Muscle of leg (tissue), 11 donors: Measurements from ENCODE around the gene PGC. TPM values are rescaled to one million over a fixed set of nuclear protein-coding genes. Genes with fewer than 3 reads are reported as not detected.

Source experiments
- DNase-seq: peaks from one replicate; pipeline ENCODE4 v3.0.0; 2013
- H3K27ac ChIP-seq: one replicate; pipeline ENCODE4 v1.5.1; 2013; ENCODE audit warnings: mild to moderate bottlenecking, low read length, control low read depth
- H3K27me3 ChIP-seq: one replicate; pipeline ENCODE4 v1.6.1; 2013; ENCODE audit warnings: low read length; ENCODE audit not compliant: control insufficient read depth, insufficient read depth
- H3K36me3 ChIP-seq: one replicate; pipeline ENCODE4 v1.6.1; 2013; ENCODE audit warnings: low read length; ENCODE audit not compliant: control insufficient read depth, insufficient read depth
- H3K4me1 ChIP-seq: one replicate; pipeline ENCODE4 v1.6.1; 2013; ENCODE audit warnings: low read length; ENCODE audit not compliant: control insufficient read depth, insufficient read depth
- H3K4me3 ChIP-seq: one replicate; pipeline ENCODE4 v1.5.1; 2013; ENCODE audit warnings: low read length, control low read depth
- H3K9me3 ChIP-seq: replicated peaks from 2 replicates; pipeline ENCODE4 v1.6.1; 2013; ENCODE audit warnings: low read depth, low read length; ENCODE audit not compliant: control insufficient read depth
- WGBS: methylation state at CpG from one replicate; pipeline ENCODE4 v1.1.5; 2013; ENCODE audit warnings: missing lambda C conversion rate; ENCODE audit not compliant: insufficient coverage; 5-methylcytosine and 5-hydroxymethylcytosine counted together
- polyA plus RNA-seq, 8 donors: library from polyadenylated mRNA; unstranded; fragments of 120-200 nt; gene quantifications; one replicate each; pipeline versions ENCODE4 v1.2.1 to v1.2.3, GENCODE V29; 2013; ENCODE audit warnings: inconsistent platforms in 1 of 8, low replicate concordance in 1 of 8; ENCODE audit not compliant: insufficient read length in 8 of 8, insufficient read depth in 1 of 8
- total RNA-seq: library from RNA; stranded (reverse); fragments of 120-200 nt; gene quantifications from one replicate; pipeline ENCODE4 v1.2.4, GENCODE V29; 2013

PGC gene
- total and polyA plus RNA-seq, 9 donors: 0.21 to 0.41 (median 0.39) TPM; not detected in 6

DNA sequence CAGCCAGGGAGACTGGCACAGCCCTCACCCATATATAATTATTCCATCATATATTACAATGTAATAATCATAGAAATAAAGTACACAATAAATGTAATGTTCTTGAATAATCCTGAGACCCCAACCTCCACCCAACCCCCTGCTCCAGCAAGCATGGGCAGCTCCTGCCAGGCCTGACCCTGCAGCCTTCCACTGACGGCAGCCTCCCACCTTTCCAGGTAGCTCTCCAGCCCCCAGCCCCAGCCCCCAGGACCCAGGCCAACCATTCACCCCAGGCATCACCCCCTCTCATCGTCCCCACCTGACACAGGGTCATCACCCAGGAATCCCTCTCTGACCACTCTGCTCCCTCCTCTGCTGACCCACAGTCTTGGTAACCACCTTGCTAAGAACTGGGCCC is 26.4 kb downstream of the PGC start:
- Histone ChIP-seq H3K4me3 (no peak overlapping the region), H3K27me3 (no peaks in the 10 kb centered on the region), H3K9me3 (no peaks in the 10 kb centered on the region), H3K27ac (no peak overlapping the region), H3K36me3 (no peaks in the 10 kb centered on the region), H3K4me1 (peaks cover 44% of the 10 kb centered on the region)
- no peak for DNase-seq
- WGBS: 86% methylated on average over 2 of the region's 2 CpGs

DNA sequence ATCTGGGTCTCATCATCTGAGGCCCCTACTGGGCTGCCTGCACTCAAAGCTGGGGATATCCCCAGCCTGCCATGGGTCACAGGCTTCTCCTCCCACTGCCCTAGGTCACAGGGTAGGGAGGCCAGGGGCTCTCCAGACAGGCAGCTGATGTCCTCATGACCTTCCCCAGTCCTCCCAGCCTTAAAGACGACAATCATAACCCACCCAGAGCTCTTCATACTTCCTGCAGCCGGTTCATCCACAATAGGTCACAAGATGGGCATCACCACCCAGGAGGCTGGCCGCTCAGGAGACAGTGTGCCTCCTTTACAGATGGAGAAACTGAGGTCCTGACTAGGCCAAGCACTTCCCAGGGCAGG is 27.0 kb downstream of the PGC start:
- H3K27me3 ChIP-seq: no peaks in the 10 kb centered on the region
- peaks cover 43% of the 10 kb centered on the region for H3K4me1 ChIP-seq
- no peaks in the 10 kb centered on the region for H3K36me3 ChIP-seq
- no peak overlapping the region for H3K27ac ChIP-seq
- 90% methylated on average over 3 of the region's 3 CpGs for WGBS
- H3K4me3 ChIP-seq: no peak overlapping the region
- no peak for DNase-seq
- H3K9me3 ChIP-seq: no peaks in the 10 kb centered on the region

DNA sequence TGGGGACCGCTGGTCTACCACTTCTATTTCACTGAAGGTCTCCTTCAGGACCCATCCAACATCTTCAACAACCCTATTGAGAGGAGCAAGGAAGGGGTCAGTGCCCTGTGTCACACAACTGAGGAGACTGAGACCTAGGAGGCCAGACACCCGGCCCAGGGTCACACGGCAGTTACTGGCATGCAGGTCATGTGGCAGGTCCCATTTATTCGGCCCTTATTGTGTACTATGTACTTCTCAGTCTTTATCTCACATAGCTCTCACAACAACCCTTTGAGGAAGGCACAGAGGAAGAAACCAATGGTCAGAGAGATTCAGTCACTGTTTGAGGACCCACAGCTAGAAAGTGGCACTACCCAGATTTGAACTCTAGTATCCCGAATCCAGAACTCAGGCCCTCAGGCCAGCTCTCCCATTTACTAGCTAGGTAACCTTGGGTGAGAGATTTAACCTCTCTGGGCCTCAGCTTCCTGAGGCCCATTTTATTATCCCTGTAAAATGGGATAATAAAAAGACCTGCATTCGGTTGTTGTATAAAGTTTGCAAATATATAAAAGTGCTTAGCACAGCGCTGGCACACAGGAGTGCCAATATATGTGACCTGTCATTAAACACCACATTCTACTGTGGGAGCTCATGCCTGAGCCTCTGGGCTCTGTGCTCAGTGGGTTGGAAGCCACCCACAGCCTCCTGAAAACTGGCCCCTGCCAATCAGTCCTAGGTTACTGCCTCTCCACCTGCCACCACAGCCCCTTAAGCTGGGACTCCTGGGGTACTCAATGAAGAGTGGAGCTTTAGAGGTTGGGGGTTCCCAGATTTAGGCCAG is 27.5 kb downstream of the PGC start:
- Histone ChIP-seq H3K4me3 (no peak overlapping the region), H3K27ac (no peak overlapping the region), H3K36me3 (no peaks in the 10 kb centered on the region), H3K4me1 (peaks cover 38% of the 10 kb centered on the region), H3K9me3 (no peaks in the 10 kb centered on the region), H3K27me3 (no peaks in the 10 kb centered on the region)
- DNase-seq: no peak
- 100% methylated on average over 1 of the region's 7 CpGs for WGBS

DNA sequence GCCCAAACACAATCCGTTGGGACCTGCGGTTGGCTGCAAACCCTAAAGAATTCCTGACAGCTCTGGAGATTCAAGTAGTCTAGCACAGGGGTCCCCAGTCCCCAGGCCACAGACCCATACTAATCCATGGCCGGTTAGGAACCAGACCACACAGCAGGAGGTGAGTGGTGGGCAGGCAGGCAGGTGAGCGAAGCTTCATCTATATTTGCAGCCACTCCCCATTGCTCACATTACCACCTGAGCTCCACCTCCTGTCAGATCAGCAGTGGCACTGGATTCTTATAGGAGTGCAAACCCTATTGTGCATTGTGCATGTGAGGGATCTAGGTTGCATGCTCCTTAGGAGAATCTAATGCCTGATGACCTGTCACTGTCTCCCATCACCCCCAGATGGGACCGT is 28.4 kb downstream of the PGC start:
- no peak overlapping the region for H3K4me3 ChIP-seq
- H3K27ac ChIP-seq: no peak overlapping the region
- H3K27me3 ChIP-seq: no peaks in the 10 kb centered on the region
- H3K4me1 ChIP-seq: peaks cover 29% of the 10 kb centered on the region
- no peaks in the 10 kb centered on the region for H3K9me3 ChIP-seq
- DNase-seq: no peak
- H3K36me3 ChIP-seq: no peaks in the 10 kb centered on the region
- 53% methylated on average over 2 of the region's 5 CpGs for WGBS

DNA sequence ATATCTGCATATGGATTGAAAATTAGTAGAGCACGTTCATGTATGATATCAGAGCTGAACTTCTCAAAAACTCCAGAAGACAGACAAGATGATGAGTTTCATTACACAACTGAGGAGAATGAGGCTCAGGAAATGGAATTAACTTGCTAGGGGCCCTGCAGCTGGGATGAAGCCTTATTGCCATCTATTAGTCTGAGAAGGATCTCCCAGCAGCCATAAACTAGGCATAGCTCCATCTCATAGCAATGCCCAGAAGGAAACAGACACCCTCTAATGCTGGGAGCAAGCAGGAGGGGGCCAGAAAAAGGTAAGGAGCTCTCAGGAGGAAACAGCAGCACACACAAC is 29.8 kb downstream of the PGC start:
- no peaks in the 10 kb centered on the region for H3K9me3 ChIP-seq
- no peaks in the 10 kb centered on the region for H3K27me3 ChIP-seq
- no CpG with 5 or more reads among the region's 1 CpG for WGBS
- H3K27ac ChIP-seq: peak overlapping the region; percentile 13
- no peak overlapping the region for H3K4me3 ChIP-seq
- peaks cover 31% of the 10 kb centered on the region for H3K4me1 ChIP-seq
- no peak for DNase-seq
- H3K36me3 ChIP-seq: no peaks in the 10 kb centered on the region

DNA sequence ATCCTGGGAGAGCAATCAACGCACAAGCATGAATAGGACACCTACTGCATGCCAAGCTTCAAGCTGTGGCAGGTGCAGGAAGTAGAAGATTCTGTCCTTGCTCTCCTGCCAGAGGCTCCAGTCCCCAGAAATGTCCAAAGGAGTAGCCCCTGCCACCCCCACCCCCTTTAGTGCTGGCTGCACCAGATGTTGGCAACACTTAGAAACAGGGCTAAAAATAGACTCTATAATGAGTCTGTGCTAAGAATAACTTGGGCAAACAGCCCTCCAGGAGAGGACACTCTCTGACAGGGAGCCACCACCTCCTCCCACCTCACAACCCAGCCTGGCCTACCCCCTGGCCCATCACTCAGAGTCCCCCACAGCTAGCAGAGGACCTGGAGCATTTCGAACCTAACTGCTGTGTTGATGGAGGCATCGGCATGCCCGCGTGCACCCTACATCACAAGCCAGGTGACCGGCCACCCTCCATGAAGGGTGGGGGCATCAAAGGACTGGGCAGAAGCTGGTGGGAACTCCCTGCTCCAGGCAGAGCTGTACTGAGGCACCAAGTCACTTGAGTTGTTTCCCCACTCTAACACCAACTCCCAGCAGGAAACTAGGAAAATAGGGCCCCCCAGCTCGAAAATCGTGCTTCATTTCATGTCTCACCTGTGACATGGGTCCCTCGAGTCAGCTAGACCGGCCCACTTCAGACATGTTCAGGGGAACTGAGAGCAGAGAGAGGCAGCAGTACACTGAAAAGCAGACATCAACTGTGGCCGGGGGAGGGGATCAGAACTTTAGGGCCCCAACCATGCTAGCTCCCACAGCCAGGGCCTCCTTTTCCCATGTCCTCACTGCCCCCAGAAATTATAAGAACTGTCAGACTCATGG is 30.4 kb downstream of the PGC start:
- Histone ChIP-seq H3K4me3 (no peak overlapping the region), H3K27me3 (no peaks in the 10 kb centered on the region), H3K27ac (peak overlapping the region; percentile 15), H3K9me3 (no peaks in the 10 kb centered on the region), H3K4me1 (peaks cover 33% of the 10 kb centered on the region), H3K36me3 (no peaks in the 10 kb centered on the region)
- 43% methylated on average over 4 of the region's 11 CpGs for WGBS
- peak; percentile 56 for DNase-seq

DNA sequence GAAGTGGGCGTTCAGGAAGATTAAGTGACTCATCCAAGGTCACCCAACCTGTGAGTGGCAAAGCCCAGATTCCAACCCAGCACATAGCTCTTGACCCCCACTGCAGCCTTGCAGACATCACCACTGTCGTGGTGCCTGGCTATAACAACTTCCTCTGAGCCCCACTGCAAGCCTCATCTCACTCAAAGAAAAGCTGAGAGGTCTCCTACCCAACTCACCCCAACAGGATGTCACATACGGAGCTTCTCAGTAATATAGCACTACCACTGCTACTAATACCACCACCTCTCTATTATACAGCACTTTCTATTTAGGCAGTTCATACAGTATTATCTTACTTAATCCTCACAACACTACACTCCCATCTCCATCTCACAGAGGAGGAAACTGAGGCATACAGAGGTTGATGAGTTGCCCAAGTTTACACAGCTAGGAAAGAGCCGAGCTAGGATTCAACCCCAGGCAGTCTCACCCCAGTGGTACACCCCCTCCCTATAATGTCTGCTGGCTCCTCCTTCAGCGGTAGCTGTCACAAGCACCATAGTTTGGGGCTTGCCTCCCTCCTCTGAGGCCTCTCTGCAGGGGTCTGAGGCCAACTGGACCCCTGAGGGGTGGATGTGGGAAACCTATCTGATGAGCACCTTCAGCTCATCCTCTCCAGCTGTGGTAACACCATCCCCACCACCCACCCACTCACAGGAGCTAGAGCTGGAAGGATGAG is 31.2 kb downstream of the PGC start:
- no peaks in the 10 kb centered on the region for H3K36me3 ChIP-seq
- H3K4me3 ChIP-seq: no peak overlapping the region
- no peaks in the 10 kb centered on the region for H3K27me3 ChIP-seq
- no peak for DNase-seq
- H3K27ac ChIP-seq: no peak overlapping the region
- no peaks in the 10 kb centered on the region for H3K9me3 ChIP-seq
- peaks cover 33% of the 10 kb centered on the region for H3K4me1 ChIP-seq
- 56% methylated on average over 2 of the region's 5 CpGs for WGBS

DNA sequence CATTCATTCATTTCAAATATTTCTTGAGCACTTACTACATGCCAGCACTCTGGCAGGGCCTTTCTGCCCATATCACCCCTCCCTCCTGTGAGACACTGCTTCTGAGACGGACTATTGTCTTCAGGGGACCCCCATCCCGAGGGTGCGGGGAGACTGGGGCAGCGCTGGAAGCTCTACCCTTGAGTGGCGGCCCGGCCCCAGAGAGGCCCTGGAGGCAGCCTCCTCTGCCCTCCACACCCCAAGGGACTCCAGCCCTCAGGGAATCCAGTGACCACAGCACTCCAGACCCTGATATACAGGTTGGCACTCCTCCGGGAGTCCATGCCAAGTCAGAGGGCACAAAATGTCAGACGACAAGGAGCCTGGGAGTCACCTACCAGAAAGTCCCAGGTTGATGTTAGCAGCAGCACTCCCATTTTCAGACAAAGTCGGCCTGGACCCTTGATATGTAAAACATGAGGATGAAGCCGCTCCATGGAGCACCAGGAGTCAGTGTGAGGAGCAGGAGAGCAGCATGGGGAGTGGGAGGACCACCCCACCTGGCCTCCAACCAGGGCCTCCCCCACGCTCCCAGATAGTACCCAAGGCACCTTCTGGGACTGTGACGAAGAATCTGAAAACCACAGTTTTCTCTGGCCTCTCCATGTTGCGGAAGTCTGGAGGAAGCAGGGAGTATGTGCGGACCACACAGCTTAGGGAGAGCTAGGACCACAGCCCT is 32.5 kb downstream of the PGC start:
- peaks cover 33% of the 10 kb centered on the region for H3K4me1 ChIP-seq

DNA sequence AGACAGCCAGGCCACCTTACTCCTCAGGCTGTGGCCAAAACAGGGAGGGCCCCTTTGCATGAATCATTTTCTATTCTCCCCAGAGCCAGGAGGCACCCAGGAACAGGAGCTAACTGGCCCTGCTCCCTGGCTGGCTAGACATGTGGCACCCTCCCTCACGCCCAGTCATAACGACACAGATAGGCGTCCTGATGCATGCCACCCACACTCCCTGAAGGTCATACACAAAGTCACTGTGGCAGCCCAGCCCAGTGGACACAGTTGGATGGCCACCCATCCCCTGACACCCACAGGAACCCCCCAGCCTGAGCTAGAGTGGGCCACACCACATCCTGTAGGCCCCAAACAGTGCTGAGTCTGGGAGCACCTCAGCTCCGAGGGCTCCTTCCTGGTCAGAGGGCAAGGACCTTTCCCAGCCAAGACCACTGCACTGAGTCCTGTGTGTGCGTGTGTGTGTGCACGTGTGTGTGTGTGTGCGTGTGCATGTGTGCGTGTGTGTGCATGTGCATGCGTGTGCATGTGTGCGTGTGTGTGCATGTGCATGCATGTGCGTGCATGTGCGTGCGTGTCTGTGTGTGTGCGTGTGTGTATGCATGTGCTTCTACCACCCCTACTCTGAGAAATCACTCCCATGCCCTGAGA is 33.4 kb downstream of the PGC start:
- no peak for DNase-seq
- Histone ChIP-seq H3K36me3 (no peaks in the 10 kb centered on the region), H3K4me1 (peaks cover 32% of the 10 kb centered on the region), H3K27me3 (no peaks in the 10 kb centered on the region), H3K4me3 (no peak overlapping the region), H3K27ac (no peak overlapping the region), H3K9me3 (no peaks in the 10 kb centered on the region)
- WGBS: 73% methylated on average over 3 of the region's 14 CpGs

More for the DNA sequence above, 32.5 kb downstream of the PGC start:
- whole genome bisulfite sequencing: 83% methylated on average over 10 of the region's 14 CpGs
- no peak overlapping the region for H3K27ac ChIP-seq
- H3K27me3 ChIP-seq: no peaks in the 10 kb centered on the region
- H3K9me3 ChIP-seq: no peaks in the 10 kb centered on the region
- H3K4me3 ChIP-seq: no peak overlapping the region
- H3K36me3 ChIP-seq: no peaks in the 10 kb centered on the region
- DNase-seq: no peak
